ACC112 (cell line): ENCODE measurements around the gene HS2ST1.

Source experiments
- H2AFZ ChIP-seq: fragments of 200-600 bp; sonication (generic); one replicate; pipeline ENCODE4 v1.6.0; 2017; ENCODE audit warnings: antibody characterized with exemption, low read length; ENCODE audit not compliant: unreplicated experiment
- H3K27ac ChIP-seq: fragments of 200-600 bp; sonication (generic); 2 replicates; pipeline ENCODE4 v1.5.1; 2014; ENCODE audit warnings: low read depth, mild to moderate bottlenecking, antibody characterized with exemption, low read length, moderate library complexity
- H3K27me3 ChIP-seq: fragments of 200-600 bp; sonication (generic); 2 replicates; pipeline ENCODE4 v1.6.1; 2014; ENCODE audit warnings: mild to moderate bottlenecking, antibody characterized with exemption, low read length, moderate library complexity, mixed read lengths; ENCODE audit not compliant: insufficient read depth
- H3K36me3 ChIP-seq: fragments of 200-600 bp; sonication (generic); 2 replicates; pipeline ENCODE4 v1.6.1; 2016; ENCODE audit warnings: mild to moderate bottlenecking, antibody characterized with exemption, low read length, moderate library complexity, mixed read lengths; ENCODE audit not compliant: insufficient read depth
- H3K4me1 ChIP-seq: fragments of 200-600 bp; sonication (generic); one replicate; pipeline ENCODE4 v1.6.1; 2016; ENCODE audit warnings: low read length, mixed read lengths; ENCODE audit not compliant: insufficient read depth, unreplicated experiment, control insufficient read depth
- H3K4me3 ChIP-seq: fragments of 200-600 bp; sonication (generic); 2 replicates; pipeline ENCODE4 v1.5.1; 2014; ENCODE audit warnings: mild to moderate bottlenecking, low read depth, low read length
- H3K79me2 ChIP-seq: fragments of 200-600 bp; sonication (generic); one replicate; pipeline ENCODE4 v1.6.0; 2016; ENCODE audit warnings: low read length; ENCODE audit not compliant: control insufficient read depth, unreplicated experiment, insufficient read depth

The HS2ST1 gene

GRCh38 chr1:87159378-87159915, 245.0 kb downstream of the HS2ST1 start:
- Histone ChIP-seq H3K79me2 (no peaks in the 10 kb centered on the region), H2AFZ (no peak overlapping the region), H3K36me3 (no peaks in the 10 kb centered on the region), H3K4me1 (no peaks in the 10 kb centered on the region), H3K27ac (no peak overlapping the region), H3K4me3 (no peak overlapping the region), H3K27me3 (peaks cover 33% of the 10 kb centered on the region; the same call in 1 of the 2 replicates)
